DND-41 (cell line): ENCODE measurements around the gene SOWAHD.
A peak's percentile ranks its signal among the peaks of the same experiment; 100 is the strongest.

Source experiments
- ATAC-seq: fragments of 200-7000 bp; cut with Tn5 transposase; 3 replicates; pipeline ENCODE4 v1.9.1; 2021; ENCODE audit warnings: low read depth; ENCODE audit not compliant: insufficient read depth
- DNase-seq: peaks from one replicate; pipeline ENCODE4 v3.0.0-alpha.2; 2020
- H2AFZ ChIP-seq: 2 replicates; pipeline ENCODE4 v1.6.0; 2012; ENCODE audit warnings: low read depth, low read length
- H3K27ac ChIP-seq: 2 replicates; pipeline ENCODE4 v1.5.1; 2012; ENCODE audit warnings: low read length, inconsistent platforms
- H3K27me3 ChIP-seq: fragments of 200-600 bp; sonication (generic); 2 replicates; pipeline ENCODE4 v1.6.0; 2012; ENCODE audit warnings: low read length, mild to moderate bottlenecking, inconsistent platforms; ENCODE audit not compliant: insufficient read depth, poor library complexity
- H3K36me3 ChIP-seq: 2 replicates; pipeline ENCODE4 v1.5.1; 2012; ENCODE audit warnings: low read length, inconsistent platforms; ENCODE audit not compliant: insufficient read depth
- H3K4me1 ChIP-seq: 2 replicates; pipeline ENCODE4 v1.5.1; 2012; ENCODE audit warnings: mild to moderate bottlenecking, low read length; ENCODE audit not compliant: insufficient read depth
- H3K4me2 ChIP-seq: 2 replicates; pipeline ENCODE4 v1.6.0; 2012; ENCODE audit warnings: mild to moderate bottlenecking, moderate library complexity, low read length, inconsistent platforms; ENCODE audit not compliant: insufficient read depth
- H3K4me3 ChIP-seq, 2 experiments: fragments of 200-600 bp in 1 of 2; shearing (Covaris generic) in 1 of 2; 2 replicates each; pipeline ENCODE4 v1.5.1; 2012 to 2016; ENCODE audit warnings: inconsistent platforms in 2 of 2, low read length in 2 of 2, mild to moderate bottlenecking in 2 of 2, low read depth in 1 of 2, moderate library complexity in 1 of 2
- H3K79me2 ChIP-seq: 2 replicates; pipeline ENCODE4 v1.6.0; 2012; ENCODE audit warnings: low read length, inconsistent platforms; ENCODE audit not compliant: insufficient read depth
- H3K9ac ChIP-seq: 2 replicates; pipeline ENCODE4 v1.6.0; 2012; ENCODE audit warnings: low read depth, mild to moderate bottlenecking, inconsistent platforms, low read length, moderate library complexity
- H3K9me3 ChIP-seq: 2 replicates; pipeline ENCODE4 v1.5.1; 2012; ENCODE audit warnings: low read length, moderate library complexity, mild to moderate bottlenecking, inconsistent platforms; ENCODE audit not compliant: insufficient read depth, severe bottlenecking
- H4K20me1 ChIP-seq: 2 replicates; pipeline ENCODE4 v1.6.0; 2012; ENCODE audit warnings: low read length; ENCODE audit not compliant: insufficient read depth
- EZH2 ChIP-seq: IDR thresholded peaks from 3 replicates; pipeline ENCODE4 v1.6.1; 2012; ENCODE audit warnings: borderline replicate concordance, low read depth, mild to moderate bottlenecking, moderate library complexity, low read length, inconsistent platforms; ENCODE audit not compliant: severe bottlenecking
- TF ChIP-seq, protein P1 (sequence below): IDR thresholded peaks from 2 replicates; pipeline ENCODE4 v1.5.1; 2012; ENCODE audit warnings: borderline replicate concordance, low read length, moderate library complexity, mild to moderate bottlenecking; ENCODE audit not compliant: poor library complexity, severe bottlenecking; ENCODE audit errors: extremely low read depth

The SOWAHD gene

DNA sequence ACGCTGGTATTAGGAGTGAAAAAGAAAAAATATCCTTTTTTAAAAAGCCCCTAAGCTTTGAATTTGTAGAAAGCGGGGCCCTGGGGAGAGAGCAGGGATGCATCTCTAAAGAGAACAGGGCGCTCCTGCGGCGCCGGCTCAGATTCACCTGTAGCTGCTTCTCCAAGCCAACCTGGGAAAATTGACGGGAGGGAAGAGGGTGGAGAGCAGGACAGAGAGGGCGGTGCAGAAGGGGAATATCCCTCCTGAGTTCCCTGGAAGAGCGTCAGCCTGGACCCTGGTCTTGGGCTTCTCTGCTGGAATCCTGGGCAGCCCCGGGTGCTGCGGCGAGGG, 776 bp upstream of the SOWAHD start:
- Histone ChIP-seq H2AFZ (no peak overlapping the region; the same call in 1 of the 2 replicates), H3K9ac (no peak overlapping the region), H3K4me3 (no peak overlapping the region), H3K36me3 (no peaks in the 10 kb centered on the region), H3K27ac (peak overlapping the region; percentile 86; the same call in 1 of the 2 replicates), H3K4me2 (no peak overlapping the region), H4K20me1 (no peaks in the 10 kb centered on the region), H3K4me1 (peaks cover 47% of the 10 kb centered on the region), H3K79me2 (no peaks in the 10 kb centered on the region), H3K9me3 (no peaks in the 10 kb centered on the region), H3K27me3 (no peaks in the 10 kb centered on the region)
- DNase-seq (no peak), ATAC-seq (no peak)
- TF ChIP-seq, protein P1, sequence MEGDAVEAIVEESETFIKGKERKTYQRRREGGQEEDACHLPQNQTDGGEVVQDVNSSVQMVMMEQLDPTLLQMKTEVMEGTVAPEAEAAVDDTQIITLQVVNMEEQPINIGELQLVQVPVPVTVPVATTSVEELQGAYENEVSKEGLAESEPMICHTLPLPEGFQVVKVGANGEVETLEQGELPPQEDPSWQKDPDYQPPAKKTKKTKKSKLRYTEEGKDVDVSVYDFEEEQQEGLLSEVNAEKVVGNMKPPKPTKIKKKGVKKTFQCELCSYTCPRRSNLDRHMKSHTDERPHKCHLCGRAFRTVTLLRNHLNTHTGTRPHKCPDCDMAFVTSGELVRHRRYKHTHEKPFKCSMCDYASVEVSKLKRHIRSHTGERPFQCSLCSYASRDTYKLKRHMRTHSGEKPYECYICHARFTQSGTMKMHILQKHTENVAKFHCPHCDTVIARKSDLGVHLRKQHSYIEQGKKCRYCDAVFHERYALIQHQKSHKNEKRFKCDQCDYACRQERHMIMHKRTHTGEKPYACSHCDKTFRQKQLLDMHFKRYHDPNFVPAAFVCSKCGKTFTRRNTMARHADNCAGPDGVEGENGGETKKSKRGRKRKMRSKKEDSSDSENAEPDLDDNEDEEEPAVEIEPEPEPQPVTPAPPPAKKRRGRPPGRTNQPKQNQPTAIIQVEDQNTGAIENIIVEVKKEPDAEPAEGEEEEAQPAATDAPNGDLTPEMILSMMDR, result no peak

GRCh38 chrX:119758731-119759247, 401 bp downstream of the SOWAHD start:
- H3K36me3 ChIP-seq, result no peaks in the 10 kb centered on the region
- no peaks in the 10 kb centered on the region for H4K20me1 ChIP-seq
- TF ChIP-seq, protein P1, result no peak
- TF ChIP-seq EZH2, result no peak
- H3K4me2 ChIP-seq, result no peak overlapping the region; the same call in 1 of the 2 replicates
- no peak overlapping the region for H3K9ac ChIP-seq
- no peaks in the 10 kb centered on the region for H3K79me2 ChIP-seq
- H2AFZ ChIP-seq, result no peak overlapping the region
- no peak overlapping the region for H3K4me3 ChIP-seq
- H3K9me3 ChIP-seq, result no peaks in the 10 kb centered on the region
- DNase-seq, result no peak
- H3K27ac ChIP-seq, result no peak overlapping the region
- ATAC-seq, result no peak
- H3K27me3 ChIP-seq, result no peaks in the 10 kb centered on the region
- peaks cover 43% of the 10 kb centered on the region for H3K4me1 ChIP-seq

GRCh38 chrX:119759248-119759766, 919 bp downstream of the SOWAHD start:
- Histone ChIP-seq H3K27ac (no peak overlapping the region), H3K4me3 (no peak overlapping the region), H4K20me1 (no peaks in the 10 kb centered on the region), H3K9me3 (no peaks in the 10 kb centered on the region), H3K79me2 (no peaks in the 10 kb centered on the region), H3K27me3 (no peaks in the 10 kb centered on the region), H3K4me2 (no peak overlapping the region; the same call in 1 of the 2 replicates), H3K9ac (no peak overlapping the region), H2AFZ (no peak overlapping the region), H3K36me3 (no peaks in the 10 kb centered on the region), H3K4me1 (peaks cover 37% of the 10 kb centered on the region)
- DNase-seq (no peak), ATAC-seq (no peak)
- TF ChIP-seq EZH2, result no peak
- TF ChIP-seq, protein P1, result no peak
